Sigmoid colon (tissue), 7 donors: ENCODE results near the gene MCIDAS. TPM values are rescaled to one million over a fixed set of nuclear protein-coding genes. Genes with fewer than 3 reads are reported as not detected.

Source experiments
- DNase-seq: peaks from one replicate; pipeline ENCODE4 v3.0.0-alpha.2; 2019
- H3K27ac ChIP-seq, 4 donors: fragments of 200-600 bp; sonication (generic); one replicate each; pipeline ENCODE4 v1.5.1; 2016 to 2019; ENCODE audit warnings: mild to moderate bottlenecking in 1 of 4
- H3K27me3 ChIP-seq, 3 donors: fragments of 200-600 bp; sonication (generic); one replicate each; pipeline ENCODE4 v1.5.1; 2019; ENCODE audit warnings: mild to moderate bottlenecking in 1 of 3
- H3K36me3 ChIP-seq, 4 donors: fragments of 200-600 bp; sonication (generic); one replicate each; pipeline ENCODE4 v1.5.1; 2016 to 2019
- H3K4me1 ChIP-seq, 4 donors: fragments of 200-600 bp; sonication (generic); one replicate each; pipeline ENCODE4 v1.5.1; 2017 to 2019
- H3K4me3 ChIP-seq, 4 donors: fragments of 200-600 bp; sonication (generic); one replicate each; pipeline ENCODE4 v1.5.1; 2017 to 2019; ENCODE audit warnings: mild to moderate bottlenecking in 2 of 4, moderate library complexity in 1 of 4
- H3K9me3 ChIP-seq, 4 donors: fragments of 200-600 bp in 3 of 4; sonication (generic) in 3 of 4; one replicate each; pipeline versions ENCODE4 v1.5.1 to v1.6.1; 2013 to 2019
- EP300 ChIP-seq, 4 donors: sonication (generic); formaldehyde crosslinking; IDR thresholded peaks; one replicate each; pipeline ENCODE4 v1.6.1; 2017; ENCODE audit warnings: antibody characterized with exemption in 4 of 4
- POLR2A ChIP-seq, 2 donors: fragments of 450-650 bp; IDR thresholded peaks; one replicate each; pipeline ENCODE4 v1.6.1; 2016; ENCODE audit warnings: antibody characterized with exemption in 2 of 2, mild to moderate bottlenecking in 2 of 2, moderate library complexity in 2 of 2
- POLR2AphosphoS5 ChIP-seq, 4 donors: sonication (generic); formaldehyde crosslinking; IDR thresholded peaks; one replicate each; pipeline ENCODE4 v1.6.1; 2017; ENCODE audit warnings: antibody characterized with exemption in 4 of 4
- WGBS, 2 donors: extraction: QIAGEN DNeasy Blood & Tissue Kit; methylation state at CpG; one replicate each; pipeline ENCODE4 v1.1.7; 2013; 5-methylcytosine and 5-hydroxymethylcytosine counted together
- intact Hi-C: fragments of 100-400 bp; cut with DNase I; formaldehyde crosslinking; loops from one replicate; pipeline ENCODE4 v1.15.1; 2023
- polyA plus RNA-seq, 3 donors: library from polyadenylated mRNA; stranded (reverse); fragments of 200-250 nt; gene quantifications; one replicate each; pipeline ENCODE4 v1.2.3, GENCODE V29; 2013
- total RNA-seq, 4 donors: library from RNA; depleted of rRNA; stranded (reverse); fragments of >200 nt; gene quantifications; one replicate each; pipeline ENCODE4 v1.1.0, GENCODE V29; 2016
- TF ChIP-seq, protein P1 (sequence below), 4 experiments: fragments of 450-650 bp in 3 of 4; fragments of 200-600 bp in 1 of 4; IDR thresholded peaks; one replicate each; pipeline ENCODE4 v1.5.1; 2016 to 2019; ENCODE audit warnings: antibody characterized with exemption in 4 of 4, mild to moderate bottlenecking in 3 of 4, moderate library complexity in 2 of 4
- donor health status: healthy with polysubstance abuse.
- donor health status: Bipolar disorder and iron deficiency.
- donor health status: healthy.

The MCIDAS gene
- total and polyA plus RNA-seq, 7 donors: 0.15 to 3.6 TPM; not detected in 5

DNA sequence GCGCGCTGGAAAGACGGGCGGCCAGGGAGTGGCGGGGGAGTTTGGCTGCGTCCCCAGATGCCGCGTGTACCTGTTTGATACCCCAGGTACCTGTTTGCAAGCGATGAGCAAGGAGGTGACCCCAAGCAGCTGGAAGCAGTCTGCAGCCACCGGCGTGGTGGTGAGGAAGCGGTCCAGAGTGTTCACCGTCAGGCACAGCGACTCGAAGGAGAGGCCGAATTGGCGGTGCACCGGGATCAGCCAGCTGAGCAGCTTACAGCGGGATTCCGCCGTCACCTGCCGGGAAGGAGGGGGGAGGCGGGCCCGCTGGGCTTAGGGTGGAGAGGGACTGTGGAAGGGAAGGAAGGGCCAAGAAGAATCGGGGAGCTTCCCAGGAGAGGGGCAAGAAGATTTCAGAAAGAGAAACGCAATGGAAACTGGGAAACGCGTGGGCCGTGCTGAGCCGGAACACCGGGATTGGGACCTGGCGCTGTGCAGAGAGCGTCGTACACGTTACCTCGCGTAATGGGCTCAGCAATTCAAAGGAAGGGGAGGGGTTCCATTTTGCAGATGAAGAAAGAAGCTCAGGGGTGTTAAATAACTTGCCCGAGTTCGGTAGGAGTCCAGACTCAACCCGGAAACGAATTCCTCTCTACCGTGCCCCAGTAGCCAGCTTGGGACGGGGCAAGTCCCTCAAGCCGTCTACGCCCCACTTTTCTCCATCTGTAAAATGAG, 5.3 kb upstream of the MCIDAS start:
- Histone ChIP-seq H3K36me3 (no peaks in the 10 kb centered on the region), H3K4me1 (peaks cover 0 to 44% (median 40%) of the 10 kb centered on the region in 4 donors), H3K27ac (no peak overlapping the region), H3K27me3 (peaks cover 55 to 98% (median 83%) of the 10 kb centered on the region in 3 donors), H3K4me3 (peak overlapping the region; percentile 29 to 57 (median 48)), H3K9me3 (no peaks in the 10 kb centered on the region)
- no peak for DNase-seq
- TF ChIP-seq, protein P1, sequence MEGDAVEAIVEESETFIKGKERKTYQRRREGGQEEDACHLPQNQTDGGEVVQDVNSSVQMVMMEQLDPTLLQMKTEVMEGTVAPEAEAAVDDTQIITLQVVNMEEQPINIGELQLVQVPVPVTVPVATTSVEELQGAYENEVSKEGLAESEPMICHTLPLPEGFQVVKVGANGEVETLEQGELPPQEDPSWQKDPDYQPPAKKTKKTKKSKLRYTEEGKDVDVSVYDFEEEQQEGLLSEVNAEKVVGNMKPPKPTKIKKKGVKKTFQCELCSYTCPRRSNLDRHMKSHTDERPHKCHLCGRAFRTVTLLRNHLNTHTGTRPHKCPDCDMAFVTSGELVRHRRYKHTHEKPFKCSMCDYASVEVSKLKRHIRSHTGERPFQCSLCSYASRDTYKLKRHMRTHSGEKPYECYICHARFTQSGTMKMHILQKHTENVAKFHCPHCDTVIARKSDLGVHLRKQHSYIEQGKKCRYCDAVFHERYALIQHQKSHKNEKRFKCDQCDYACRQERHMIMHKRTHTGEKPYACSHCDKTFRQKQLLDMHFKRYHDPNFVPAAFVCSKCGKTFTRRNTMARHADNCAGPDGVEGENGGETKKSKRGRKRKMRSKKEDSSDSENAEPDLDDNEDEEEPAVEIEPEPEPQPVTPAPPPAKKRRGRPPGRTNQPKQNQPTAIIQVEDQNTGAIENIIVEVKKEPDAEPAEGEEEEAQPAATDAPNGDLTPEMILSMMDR (IDR thresholded peaks at IDR 0.05): no peak
- peak in 1 of 4 donors; percentile 52 for TF ChIP-seq POLR2AphosphoS5 (IDR thresholded peaks at IDR 0.05)
- WGBS, 2 donors: 1 to 2% methylated on average over 45 of the region's 45 CpGs
- intact Hi-C loops: loop anchor here (2.0 kb wide), 1 partner anchor 58 kb away; no protein-coding TSS in a partner anchor

DNA sequence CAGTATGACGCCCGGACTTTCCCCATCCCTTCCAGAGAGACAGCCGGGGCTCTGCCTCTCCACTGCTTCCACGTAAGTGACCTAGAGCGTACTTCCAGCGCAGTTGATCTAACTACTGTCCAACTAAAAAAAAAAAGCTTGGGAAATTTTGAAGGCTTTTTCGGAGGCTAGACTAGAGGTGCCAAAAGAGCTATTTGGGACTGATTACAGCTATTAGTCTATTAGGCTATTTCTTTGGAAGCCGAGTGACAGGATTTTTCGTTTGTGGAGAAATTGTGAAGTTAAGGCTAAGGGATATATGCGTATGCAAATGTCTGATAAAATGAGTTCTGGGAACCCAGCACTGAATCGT, 4.8 kb upstream of the MCIDAS start:
- H3K4me1 ChIP-seq: peaks cover 0 to 49% (median 45%) of the 10 kb centered on the region in 4 donors
- DNase-seq: no peak
- 2 to 3% methylated on average over 11 of the region's 11 CpGs for WGBS, 2 donors
- no peaks in the 10 kb centered on the region for H3K9me3 ChIP-seq
- intact Hi-C loops: loop anchor here (2.0 kb wide), 1 partner anchor 57 kb away; no protein-coding TSS in a partner anchor
- TF ChIP-seq EP300 (IDR thresholded peaks at IDR 0.05) (no peak), POLR2A (IDR thresholded peaks at IDR 0.05) (no peak), POLR2AphosphoS5 (IDR thresholded peaks at IDR 0.05) (peak; percentile 50 to 86 (median 80))
- TF ChIP-seq, protein P1 (IDR thresholded peaks at IDR 0.05): no peak
- no peak overlapping the region for H3K27ac ChIP-seq
- H3K36me3 ChIP-seq: no peaks in the 10 kb centered on the region
- H3K4me3 ChIP-seq: peak overlapping the region in 2 of 4 donors; percentile 55 to 57
- peaks cover 60 to 98% (median 86%) of the 10 kb centered on the region in 3 donors for H3K27me3 ChIP-seq

DNA sequence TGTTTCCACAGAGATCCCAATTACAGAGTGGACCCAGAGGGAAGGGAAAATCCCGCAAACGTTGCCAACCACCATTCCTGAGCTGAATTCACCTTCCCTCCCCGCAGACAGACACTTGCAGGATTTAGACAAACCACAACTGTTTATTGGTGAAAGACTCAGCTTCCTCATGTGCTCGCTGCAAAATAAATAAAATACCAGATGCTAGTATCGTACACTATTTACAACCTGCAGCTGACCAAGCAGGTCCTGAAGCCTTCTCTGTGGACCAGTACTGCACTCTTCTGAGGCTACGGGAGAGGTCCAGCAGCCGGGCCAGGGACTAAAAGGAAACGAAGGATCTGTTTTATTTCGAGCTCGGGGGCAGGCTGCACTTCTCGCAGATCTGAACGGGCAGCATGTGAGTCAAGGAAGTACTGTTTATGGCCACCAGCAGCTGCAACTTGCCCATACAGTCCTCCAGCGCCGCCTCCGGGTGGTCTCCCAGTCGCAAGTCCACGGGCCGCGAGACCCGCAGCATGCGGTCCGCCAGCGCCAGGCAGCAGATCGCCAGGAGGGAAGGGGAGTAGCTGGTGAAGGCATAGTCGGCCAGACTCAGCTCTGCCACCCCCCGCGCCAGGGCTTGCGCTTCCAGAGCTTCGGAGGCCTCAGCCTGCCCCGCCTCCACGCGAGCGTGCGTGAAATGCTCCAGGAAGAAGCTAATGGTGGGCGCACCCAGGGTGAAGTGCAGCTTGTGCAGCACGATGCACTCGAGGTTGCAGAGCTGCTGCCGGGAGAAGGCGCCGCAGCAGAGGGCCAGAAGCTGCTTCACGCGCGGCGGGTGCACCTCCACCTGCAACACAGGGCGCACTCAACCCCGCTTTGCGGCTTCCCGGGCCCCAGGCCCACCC, 4.2 kb upstream of the MCIDAS start:
- Histone ChIP-seq H3K27ac (no peak overlapping the region), H3K9me3 (no peaks in the 10 kb centered on the region), H3K36me3 (no peaks in the 10 kb centered on the region), H3K4me3 (peak overlapping the region in 2 of 4 donors; percentile 11 to 16), H3K27me3 (peaks cover 66 to 100% (median 91%) of the 10 kb centered on the region in 3 donors), H3K4me1 (peaks cover 0 to 55% (median 51%) of the 10 kb centered on the region in 4 donors)
- intact Hi-C loops: no loop called here
- no peak for TF ChIP-seq POLR2A (IDR thresholded peaks at IDR 0.05)
- TF ChIP-seq POLR2AphosphoS5 (IDR thresholded peaks at IDR 0.05): no peak
- TF ChIP-seq, protein P1 (IDR thresholded peaks at IDR 0.05): no peak
- TF ChIP-seq EP300 (IDR thresholded peaks at IDR 0.05): no peak
- no peak for DNase-seq
- 0 to 2% methylated on average over 48 of the region's 48 CpGs for WGBS, 2 donors

DNA sequence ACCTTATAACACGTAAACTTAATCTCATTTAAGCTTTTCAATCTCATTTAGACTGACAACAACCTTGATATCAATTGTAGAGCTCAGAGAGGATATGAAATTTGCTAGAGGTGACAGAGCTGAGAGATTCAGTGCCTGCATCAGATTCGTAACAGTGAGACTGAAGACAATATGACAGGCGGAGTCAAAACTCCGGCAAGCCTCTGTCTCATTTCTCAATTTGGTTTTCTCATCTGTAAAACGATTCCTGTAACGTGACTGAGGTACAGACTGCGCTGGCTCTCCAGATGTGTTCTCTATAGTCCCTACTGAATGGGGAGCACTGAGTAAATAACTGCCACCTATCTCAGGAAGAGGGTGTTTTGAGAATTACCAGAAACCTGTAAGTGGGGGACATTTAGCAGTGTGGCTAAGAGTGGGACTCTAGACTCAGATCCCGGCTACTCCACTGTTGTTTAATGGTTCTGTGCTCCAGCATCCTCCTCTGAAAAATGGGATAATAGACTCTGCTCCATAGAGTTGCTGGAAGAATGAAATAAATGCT, 3.0 kb upstream of the MCIDAS start:
- Histone ChIP-seq H3K9me3 (no peaks in the 10 kb centered on the region), H3K4me3 (no peak overlapping the region), H3K27me3 (peaks cover 77 to 100% (median 96%) of the 10 kb centered on the region in 3 donors), H3K27ac (no peak overlapping the region), H3K4me1 (peaks cover 0 to 56% (median 51%) of the 10 kb centered on the region in 4 donors), H3K36me3 (no peaks in the 10 kb centered on the region)
- 38% methylated on average over 8 of the region's 8 CpGs for WGBS, 2 donors
- TF ChIP-seq, protein P1 (IDR thresholded peaks at IDR 0.05): no peak
- no peak for TF ChIP-seq POLR2AphosphoS5 (IDR thresholded peaks at IDR 0.05)
- no peak for TF ChIP-seq POLR2A (IDR thresholded peaks at IDR 0.05)
- TF ChIP-seq EP300 (IDR thresholded peaks at IDR 0.05): no peak
- no peak for DNase-seq
- intact Hi-C loops: no loop called here
